ACC112 (cell line): ENCODE measurements around the gene GNAL.
"Not testable (repeated sequence)": the region's sequence is repeated elsewhere in the genome, so short reads cannot be mapped to it uniquely, and the experiment has no call there.

ENCODE experiments used
- H2AFZ ChIP-seq: fragments of 200-600 bp; sonication (generic); one replicate; pipeline ENCODE4 v1.6.0; 2017; ENCODE audit warnings: antibody characterized with exemption, low read length; ENCODE audit not compliant: unreplicated experiment
- H3K27ac ChIP-seq: fragments of 200-600 bp; sonication (generic); 2 replicates; pipeline ENCODE4 v1.5.1; 2014; ENCODE audit warnings: low read depth, mild to moderate bottlenecking, antibody characterized with exemption, low read length, moderate library complexity
- H3K27me3 ChIP-seq: fragments of 200-600 bp; sonication (generic); 2 replicates; pipeline ENCODE4 v1.6.1; 2014; ENCODE audit warnings: mild to moderate bottlenecking, antibody characterized with exemption, low read length, moderate library complexity, mixed read lengths; ENCODE audit not compliant: insufficient read depth
- H3K36me3 ChIP-seq: fragments of 200-600 bp; sonication (generic); 2 replicates; pipeline ENCODE4 v1.6.1; 2016; ENCODE audit warnings: mild to moderate bottlenecking, antibody characterized with exemption, low read length, moderate library complexity, mixed read lengths; ENCODE audit not compliant: insufficient read depth
- H3K4me1 ChIP-seq: fragments of 200-600 bp; sonication (generic); one replicate; pipeline ENCODE4 v1.6.1; 2016; ENCODE audit warnings: low read length, mixed read lengths; ENCODE audit not compliant: insufficient read depth, unreplicated experiment, control insufficient read depth
- H3K4me3 ChIP-seq: fragments of 200-600 bp; sonication (generic); 2 replicates; pipeline ENCODE4 v1.5.1; 2014; ENCODE audit warnings: mild to moderate bottlenecking, low read depth, low read length
- H3K79me2 ChIP-seq: fragments of 200-600 bp; sonication (generic); one replicate; pipeline ENCODE4 v1.6.0; 2016; ENCODE audit warnings: low read length; ENCODE audit not compliant: control insufficient read depth, unreplicated experiment, insufficient read depth

Gene GNAL

GRCh38 chr18:11688972-11689668 lies at the start of gene GNAL:
Gene GNAL (plus strand): TSS chr18:11689264. CDS start chr18:11689564, 300 bp downstream.
- H2AFZ ChIP-seq, result peak within 1 kb of the TSS; percentile 91
- H3K36me3 ChIP-seq, result no peaks in the 10 kb centered on the region
- H3K4me3 ChIP-seq, result peak within 1 kb of the TSS; percentile 76
- H3K27me3 ChIP-seq, result peaks cover 34% of the 10 kb centered on the region
- H3K4me1 ChIP-seq, result no peaks in the 10 kb centered on the region
- H3K27ac ChIP-seq, result no peak within 1 kb of the TSS
- no peaks in the 10 kb centered on the region for H3K79me2 ChIP-seq

GRCh38 chr18:11647310-11647709 lies 41.8 kb upstream of the GNAL start:
- H3K79me2 ChIP-seq, H3K4me1 ChIP-seq: not testable (repeated sequence)

GRCh38 chr18:11647804-11648203 lies 41.3 kb upstream of the GNAL start:
- H3K36me3 ChIP-seq, H3K4me3 ChIP-seq, H3K79me2 ChIP-seq: not testable (repeated sequence)

More at GRCh38 chr18:11647310-11647709, 41.8 kb upstream of the GNAL start:
- H3K36me3 ChIP-seq, H3K27ac ChIP-seq, H3K4me3 ChIP-seq, H2AFZ ChIP-seq: not testable (repeated sequence)
- H3K27me3 ChIP-seq, result peaks cover 37% of the 10 kb centered on the region

GRCh38 chr18:11649839-11650238 lies 39.2 kb upstream of the GNAL start:
- Histone ChIP-seq H3K27ac (no peak overlapping the region), H3K36me3 (no peaks in the 10 kb centered on the region), H2AFZ (no peak overlapping the region), H3K4me3 (no peak overlapping the region), H3K79me2 (no peaks in the 10 kb centered on the region), H3K4me1 (no peaks in the 10 kb centered on the region), H3K27me3 (peaks cover 56% of the 10 kb centered on the region)

More at GRCh38 chr18:11647804-11648203, 41.3 kb upstream of the GNAL start:
- not testable (repeated sequence) for H3K4me1 ChIP-seq, H3K27ac ChIP-seq, H2AFZ ChIP-seq
- H3K27me3 ChIP-seq, result peaks cover 37% of the 10 kb centered on the region

GRCh38 chr18:11651899-11652298 lies 37.2 kb upstream of the GNAL start:
- Histone ChIP-seq H2AFZ (no peak overlapping the region), H3K4me1 (no peaks in the 10 kb centered on the region), H3K27ac (no peak overlapping the region), H3K4me3 (no peak overlapping the region), H3K36me3 (no peaks in the 10 kb centered on the region), H3K79me2 (no peaks in the 10 kb centered on the region), H3K27me3 (peaks cover 63% of the 10 kb centered on the region)

GRCh38 chr18:11653521-11653920 lies 35.5 kb upstream of the GNAL start:
- Histone ChIP-seq H3K4me3 (no peak overlapping the region), H2AFZ (no peak overlapping the region), H3K36me3 (no peaks in the 10 kb centered on the region), H3K4me1 (no peaks in the 10 kb centered on the region), H3K79me2 (no peaks in the 10 kb centered on the region), H3K27me3 (peaks cover 71% of the 10 kb centered on the region), H3K27ac (no peak overlapping the region)

- Histone ChIP-seq H3K4me1 (no peaks in the 10 kb centered on the region), H2AFZ (no peak overlapping the region), H3K4me3 (peak overlapping the region; percentile 6; the same call in 1 of the 2 replicates)
Measured at GRCh38 chr18:11654736-11655605, 34.1 kb upstream of the GNAL start.

GRCh38 chr18:11655606-11655932 lies 33.5 kb upstream of the GNAL start:
- no peak overlapping the region for H2AFZ ChIP-seq
- H3K27me3 ChIP-seq, result peaks cover 70% of the 10 kb centered on the region
- no peaks in the 10 kb centered on the region for H3K79me2 ChIP-seq
- no peak overlapping the region for H3K27ac ChIP-seq
- H3K36me3 ChIP-seq, result no peaks in the 10 kb centered on the region
- H3K4me1 ChIP-seq, result no peaks in the 10 kb centered on the region
- H3K4me3 ChIP-seq, result peak overlapping the region; percentile 6; the same call in 1 of the 2 replicates

More at GRCh38 chr18:11654736-11655605, 34.1 kb upstream of the GNAL start:
- Histone ChIP-seq H3K79me2 (no peaks in the 10 kb centered on the region), H3K36me3 (no peaks in the 10 kb centered on the region), H3K27me3 (peaks cover 71% of the 10 kb centered on the region), H3K27ac (no peak overlapping the region)

GRCh38 chr18:11657152-11657551 lies 31.9 kb upstream of the GNAL start:
- H3K4me3 ChIP-seq, result no peak overlapping the region
- no peak overlapping the region for H2AFZ ChIP-seq
- peaks cover 71% of the 10 kb centered on the region for H3K27me3 ChIP-seq

GRCh38 chr18:11657554-11657953 lies 31.5 kb upstream of the GNAL start:
- Histone ChIP-seq H3K36me3 (no peaks in the 10 kb centered on the region), H3K79me2 (no peaks in the 10 kb centered on the region), H3K27ac (no peak overlapping the region), H3K4me3 (no peak overlapping the region), H2AFZ (no peak overlapping the region), H3K4me1 (no peaks in the 10 kb centered on the region), H3K27me3 (peaks cover 74% of the 10 kb centered on the region)

More at GRCh38 chr18:11657152-11657551, 31.9 kb upstream of the GNAL start:
- Histone ChIP-seq H3K27ac (no peak overlapping the region), H3K79me2 (no peaks in the 10 kb centered on the region), H3K36me3 (no peaks in the 10 kb centered on the region), H3K4me1 (no peaks in the 10 kb centered on the region)
